ENCODE measurements around the gene RNF115. TPM values are rescaled to one million over a fixed set of nuclear protein-coding genes. Genes with fewer than 3 reads are reported as not detected.
"Not testable (repeated sequence)": the region's sequence is repeated elsewhere in the genome, so short reads cannot be mapped to it uniquely, and the experiment has no call there.

Gene RNF115
- total RNA-seq, 1 experiment from 2014 or later = 15.2 TPM

GRCh38 chr1:145795257-145795881 is 28.5 kb downstream of the RNF115 start:
- Histone ChIP-seq H2AFZ (ENCODE audit: low read length) (no peak overlapping the region), H4K20me1 (ENCODE audit: low read length) (no peaks in the 10 kb centered on the region), H3K9ac (ENCODE audit: low read length) (no peak overlapping the region), H3K4me3 (ENCODE audit: low read length) (no peak overlapping the region), H3K27me3 (ENCODE audit: low read length) (no peaks in the 10 kb centered on the region), H3K9me3 (ENCODE audit: low read length) (peaks cover 19% of the 10 kb centered on the region), H3K4me2 (ENCODE audit: low read length) (no peak overlapping the region), H3K36me3 (ENCODE audit: low read depth, low read length) (peaks cover 27% of the 10 kb centered on the region), H3F3A (ENCODE audit: low read length, unreplicated experiment) (no peaks in the 10 kb centered on the region), H3K9me2 (replicated peaks; ENCODE audit: low read length) (no peaks in the 10 kb centered on the region), H3K4me1 (ENCODE audit: insufficient read depth, low read length) (no peaks in the 10 kb centered on the region), H3K27ac (ENCODE audit: low read length) (no peak overlapping the region), H3K79me2 (ENCODE audit: low read length) (peaks cover 23% of the 10 kb centered on the region)
- TF ChIP-seq EZH2phosphoT487 (IDR thresholded peaks at IDR 0.05; ENCODE audit: borderline replicate concordance, low read length) (no peak), EZH2 (IDR thresholded peaks at IDR 0.05; ENCODE audit: low read length, unreplicated experiment) (no peak)
- TF ChIP-seq, protein P1, sequence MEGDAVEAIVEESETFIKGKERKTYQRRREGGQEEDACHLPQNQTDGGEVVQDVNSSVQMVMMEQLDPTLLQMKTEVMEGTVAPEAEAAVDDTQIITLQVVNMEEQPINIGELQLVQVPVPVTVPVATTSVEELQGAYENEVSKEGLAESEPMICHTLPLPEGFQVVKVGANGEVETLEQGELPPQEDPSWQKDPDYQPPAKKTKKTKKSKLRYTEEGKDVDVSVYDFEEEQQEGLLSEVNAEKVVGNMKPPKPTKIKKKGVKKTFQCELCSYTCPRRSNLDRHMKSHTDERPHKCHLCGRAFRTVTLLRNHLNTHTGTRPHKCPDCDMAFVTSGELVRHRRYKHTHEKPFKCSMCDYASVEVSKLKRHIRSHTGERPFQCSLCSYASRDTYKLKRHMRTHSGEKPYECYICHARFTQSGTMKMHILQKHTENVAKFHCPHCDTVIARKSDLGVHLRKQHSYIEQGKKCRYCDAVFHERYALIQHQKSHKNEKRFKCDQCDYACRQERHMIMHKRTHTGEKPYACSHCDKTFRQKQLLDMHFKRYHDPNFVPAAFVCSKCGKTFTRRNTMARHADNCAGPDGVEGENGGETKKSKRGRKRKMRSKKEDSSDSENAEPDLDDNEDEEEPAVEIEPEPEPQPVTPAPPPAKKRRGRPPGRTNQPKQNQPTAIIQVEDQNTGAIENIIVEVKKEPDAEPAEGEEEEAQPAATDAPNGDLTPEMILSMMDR (conservative IDR thresholded peaks at IDR 0.05; ENCODE audit: low read depth, low read length) = no peak
- ChIA-PET POLR2A (ENCODE audit: unreplicated experiment) (no interaction called here), CTCF (no interaction called here)
- intact Hi-C loops (cut with micrococcal nuclease) = no loop called here
- no TSS peak for BruUV-seq (replicated peaks)
- ATAC-seq = no peak
- no peak for DNase-seq

DNA sequence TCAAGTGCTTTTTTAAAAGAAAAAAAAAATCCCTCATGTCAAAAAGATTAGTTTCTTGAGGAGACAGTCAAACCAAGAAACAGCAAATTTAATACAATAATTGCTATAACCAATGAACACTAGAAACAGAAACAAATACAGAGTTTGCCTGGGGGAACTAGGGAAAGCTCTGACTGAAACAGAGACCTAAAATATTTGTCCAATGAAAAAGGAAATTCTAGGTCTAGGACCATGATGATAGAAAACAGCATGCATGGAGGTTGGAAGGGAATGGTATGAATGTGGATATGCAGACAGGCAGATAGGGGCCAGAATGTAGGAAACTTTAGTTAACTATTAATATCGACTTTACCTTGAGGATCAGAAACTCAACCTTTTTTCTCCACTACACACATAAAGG is 31.4 kb downstream of the RNF115 start:
- Histone ChIP-seq H3K9me2 (replicated peaks; ENCODE audit: low read length) (no peaks in the 10 kb centered on the region), H3K27ac (ENCODE audit: low read length) (no peak overlapping the region), H3K4me3 (ENCODE audit: low read length) (no peak overlapping the region), H3K27me3 (ENCODE audit: low read length) (no peaks in the 10 kb centered on the region), H3K4me1 (ENCODE audit: insufficient read depth, low read length) (no peaks in the 10 kb centered on the region), H3K36me3 (ENCODE audit: low read depth, low read length) (peaks cover 15% of the 10 kb centered on the region), H3K9me3 (ENCODE audit: low read length) (peaks cover 16% of the 10 kb centered on the region), H3K79me2 (ENCODE audit: low read length) (peaks cover 12% of the 10 kb centered on the region), H2AFZ (ENCODE audit: low read length) (no peak overlapping the region), H4K20me1 (ENCODE audit: low read length) (no peaks in the 10 kb centered on the region), H3F3A (ENCODE audit: low read length, unreplicated experiment) (no peaks in the 10 kb centered on the region), H3K4me2 (ENCODE audit: low read length) (no peak overlapping the region), H3K9ac (ENCODE audit: low read length) (no peak overlapping the region)
- ATAC-seq (no peak), DNase-seq (no peak)
- intact Hi-C loops (cut with micrococcal nuclease) = no loop called here
- POLR2A ChIA-PET (ENCODE audit: unreplicated experiment) = interaction anchor here (0.7 kb wide), 1 partner anchor 16 kb away, joined by 5 read pairs; no protein-coding TSS in a partner anchor
- CTCF ChIA-PET = no interaction called here
- BruUV-seq (replicated peaks) = no TSS peak
- TF ChIP-seq, protein P1 (conservative IDR thresholded peaks at IDR 0.05; ENCODE audit: low read depth, low read length) = no peak
- TF ChIP-seq EZH2phosphoT487 (IDR thresholded peaks at IDR 0.05; ENCODE audit: borderline replicate concordance, low read length) = no peak
- TF ChIP-seq EZH2 (IDR thresholded peaks at IDR 0.05; ENCODE audit: low read length, unreplicated experiment) = no peak

- BruUV-seq (replicated peaks); H4K20me1 ChIP-seq (ENCODE audit: low read length); ATAC-seq; intact Hi-C loops (cut with micrococcal nuclease); H3K9me2 ChIP-seq (replicated peaks; ENCODE audit: low read length); H3K27ac ChIP-seq (ENCODE audit: low read length); H3K4me1 ChIP-seq (ENCODE audit: insufficient read depth, low read length); H3K4me2 ChIP-seq (ENCODE audit: low read length); CTCF ChIA-PET; DNase-seq; H3F3A ChIP-seq (ENCODE audit: low read length, unreplicated experiment); H3K36me3 ChIP-seq (ENCODE audit: low read depth, low read length); H3K4me3 ChIP-seq (ENCODE audit: low read length); H3K27me3 ChIP-seq (ENCODE audit: low read length); H2AFZ ChIP-seq (ENCODE audit: low read length); H3K9ac ChIP-seq (ENCODE audit: low read length); H3K79me2 ChIP-seq (ENCODE audit: low read length): not testable (repeated sequence)
- POLR2A ChIA-PET (ENCODE audit: unreplicated experiment) = interaction anchor here (0.7 kb wide), 1 partner anchor 17 kb away, joined by 5 read pairs; no protein-coding TSS in a partner anchor
- peaks cover 10% of the 10 kb centered on the region for H3K9me3 ChIP-seq (ENCODE audit: low read length)
These were observed 32.0 kb downstream of the RNF115 start for GRCh38 chr1:145791860-145792259.

All from PC-3 (cell line).